ENCODE results near the gene SPCS3. TPM values are rescaled to one million over a fixed set of nuclear protein-coding genes. Genes with fewer than 3 reads are reported as not detected.
"Not testable (repeated sequence)": the region's sequence is repeated elsewhere in the genome, so short reads cannot be mapped to it uniquely, and the experiment has no call there.

SPCS3 gene
- total RNA-seq, 1 donor from 2014 or later = 107 TPM

GRCh38 chr4:176303938-176304337, 15.8 kb upstream of the SPCS3 start:
- no peak for DNase-seq (ENCODE audit: low read depth)

GRCh38 chr4:176306837-176307665, 12.7 kb upstream of the SPCS3 start:
- DNase-seq (ENCODE audit: low read depth) = peak; percentile 93

DNA sequence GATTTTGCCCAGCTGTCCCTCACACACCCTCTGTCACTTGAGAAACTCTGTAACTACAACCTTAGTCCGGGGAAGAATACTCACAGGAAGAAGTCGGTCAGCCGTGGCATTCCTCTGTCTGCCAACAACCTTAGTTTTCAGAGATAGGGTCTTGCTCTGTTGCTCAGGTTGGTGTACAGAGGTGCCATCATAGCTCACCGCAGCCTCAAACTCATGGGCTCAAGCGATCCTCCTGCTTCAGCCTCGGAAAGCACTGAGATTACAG, 12.2 kb upstream of the SPCS3 start:
- DNase-seq (ENCODE audit: low read depth) = no peak

DNA sequence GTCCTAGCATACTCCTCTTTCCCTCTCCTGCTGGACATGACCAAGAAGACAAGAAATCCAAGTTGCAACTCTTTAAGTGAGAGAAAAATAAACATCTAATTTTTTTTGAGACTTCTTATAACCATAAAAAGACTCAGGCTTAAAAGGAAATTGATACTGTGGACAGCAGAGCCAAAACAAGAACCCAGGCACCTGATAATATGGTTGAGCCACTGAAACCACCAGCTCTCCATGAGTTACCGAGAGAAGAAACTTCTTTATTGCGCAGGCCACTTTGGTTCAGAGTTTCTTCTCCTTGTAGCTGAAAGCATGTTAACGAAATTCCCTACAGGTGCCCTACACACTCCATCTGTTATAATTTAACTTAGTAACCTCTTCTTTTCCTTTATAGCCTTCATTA, 11.3 kb upstream of the SPCS3 start:
- no peak for DNase-seq (ENCODE audit: low read depth)

DNA sequence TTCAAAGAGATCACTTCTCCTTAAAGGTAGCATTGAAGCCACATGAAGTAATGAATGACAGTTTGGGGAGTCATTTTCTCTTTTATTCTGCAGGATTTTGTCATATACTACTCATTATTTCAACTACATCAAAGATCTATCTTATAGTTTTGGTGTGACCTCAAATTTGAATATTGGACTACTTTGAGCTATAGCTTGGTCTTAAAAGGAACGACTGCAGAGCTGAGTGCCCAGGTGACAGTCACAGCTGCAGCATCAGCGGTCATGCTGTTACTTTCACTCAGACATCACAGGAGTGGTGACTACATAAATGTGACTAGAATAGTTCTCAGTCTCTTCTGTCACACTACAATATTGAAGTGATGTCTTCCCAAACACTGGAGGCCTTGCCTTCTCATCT, 10.7 kb upstream of the SPCS3 start:
- DNase-seq (ENCODE audit: low read depth) = no peak

- DNase-seq (ENCODE audit: low read depth) = no peak
These were observed 10.0 kb upstream of the SPCS3 start for GRCh38 chr4:176309772-176310171.

GRCh38 chr4:176313596-176314336, 6.0 kb upstream of the SPCS3 start:
- no peak for DNase-seq (ENCODE audit: low read depth)

DNA sequence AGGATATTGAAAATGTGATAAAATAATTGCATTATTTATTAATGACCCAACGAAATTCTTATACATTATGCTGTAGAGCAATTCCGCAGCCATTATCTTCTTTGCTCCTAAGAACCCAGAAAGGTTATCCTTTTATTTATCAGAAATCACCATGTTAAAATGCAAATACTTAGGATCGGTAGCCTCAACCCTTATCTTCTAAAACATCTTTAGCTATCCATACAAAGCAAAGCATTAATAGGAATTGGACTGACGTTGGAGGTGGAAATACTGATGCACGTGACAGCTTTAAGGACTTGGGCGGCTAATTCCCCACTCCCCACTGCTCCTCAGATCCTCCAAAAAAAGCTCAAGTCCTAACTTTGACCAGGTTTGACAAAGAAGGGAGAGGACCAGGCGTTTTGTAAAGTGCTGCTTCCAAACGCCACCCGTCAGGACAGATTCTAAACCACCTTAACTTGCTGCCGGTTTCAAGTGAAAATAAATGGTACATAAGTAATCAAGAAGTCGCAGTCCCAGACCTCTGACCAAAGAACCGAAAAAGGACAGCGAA, 539 bp upstream of the SPCS3 start:
- no peak for DNase-seq (ENCODE audit: low read depth)

- peak; percentile 77 for DNase-seq (ENCODE audit: low read depth)
These were observed 692 bp downstream of the SPCS3 start for GRCh38 chr4:176320340-176320975.

DNA sequence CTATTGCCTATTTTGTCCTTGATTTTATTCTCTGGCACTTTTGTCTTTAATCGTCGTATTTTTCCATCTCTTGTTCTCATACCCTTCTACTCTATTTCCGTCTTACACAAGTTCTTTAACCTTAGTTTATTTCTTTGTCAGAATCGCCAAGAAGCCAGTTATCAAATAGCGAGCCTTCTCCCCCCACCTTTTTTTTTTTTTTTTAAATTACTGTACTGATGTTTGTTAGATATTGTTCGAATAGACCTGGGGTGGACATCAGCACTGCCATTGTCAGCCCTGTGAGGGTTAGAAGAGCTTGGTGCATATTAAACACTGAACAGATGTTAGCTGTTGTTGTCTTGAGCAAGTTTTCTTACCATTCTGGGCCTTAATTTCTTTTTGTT, 1.2 kb downstream of the SPCS3 start:
- no peak for DNase-seq (ENCODE audit: low read depth)

DNA sequence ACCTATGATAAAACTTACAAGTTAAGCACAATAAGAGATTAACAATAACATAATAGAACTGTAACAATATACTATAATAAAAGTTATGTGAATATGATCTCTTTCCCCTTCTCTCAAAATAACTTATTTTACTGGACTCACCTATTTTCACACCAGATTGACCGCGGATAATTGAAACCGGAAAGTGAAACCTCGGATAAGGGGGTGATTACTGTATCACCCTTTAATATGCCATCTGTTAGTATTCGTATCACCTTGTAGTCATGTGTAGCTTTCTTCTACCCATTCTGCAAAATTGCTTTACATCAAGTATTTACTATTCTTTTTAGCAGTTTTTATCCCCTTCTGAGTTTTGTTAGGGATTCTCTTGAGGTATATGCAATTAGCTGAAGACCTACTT, 1.8 kb downstream of the SPCS3 start:
- DNase-seq (ENCODE audit: low read depth) = no peak

- no peak for DNase-seq (ENCODE audit: low read depth)
These were observed 3.9 kb downstream of the SPCS3 start for GRCh38 chr4:176323511-176324160.

DNA sequence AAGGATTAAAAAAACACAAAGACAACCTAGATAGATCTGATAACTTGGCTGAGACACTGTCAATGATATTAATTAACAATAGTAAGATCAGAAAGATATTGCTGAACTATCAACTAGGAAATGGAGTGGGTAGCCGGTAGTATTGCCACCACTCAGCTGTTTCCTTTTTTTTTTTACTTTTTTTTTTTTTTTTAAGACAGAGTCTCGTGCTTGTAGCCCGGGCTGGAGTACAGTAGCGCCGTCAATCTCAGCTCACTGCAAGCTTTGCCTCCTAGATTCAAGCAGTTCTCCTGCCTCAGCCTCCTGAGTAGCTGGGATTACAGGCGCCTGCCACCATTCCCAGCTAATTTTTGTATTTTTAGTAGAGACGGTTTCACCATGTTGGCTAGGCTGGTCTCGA, 5.1 kb downstream of the SPCS3 start:
- not testable (repeated sequence) for DNase-seq (ENCODE audit: low read depth)

DNA sequence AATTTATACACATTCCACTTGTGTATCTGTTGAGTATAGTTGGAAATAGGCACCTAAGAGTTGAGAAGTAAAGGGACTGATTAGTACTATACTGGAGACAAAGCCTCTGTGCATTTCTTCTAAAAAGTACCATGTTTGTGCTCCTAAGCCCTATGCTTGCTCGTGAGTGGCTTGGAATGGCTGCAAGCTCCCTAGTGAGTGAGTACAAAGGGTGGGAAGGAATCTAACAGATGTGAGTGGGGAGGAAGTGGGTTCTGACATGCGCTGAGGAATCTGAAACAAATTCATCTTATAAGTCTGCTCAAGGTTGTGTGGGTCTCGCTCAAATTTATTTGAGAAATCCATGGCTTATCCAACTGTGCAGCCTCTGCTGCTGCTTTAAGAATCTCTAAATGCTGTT, 13.3 kb downstream of the SPCS3 start:
- DNase-seq (ENCODE audit: low read depth) = no peak

GRCh38 chr4:176334066-176334465, 14.3 kb downstream of the SPCS3 start:
- DNase-seq (ENCODE audit: low read depth) = no peak

DNA sequence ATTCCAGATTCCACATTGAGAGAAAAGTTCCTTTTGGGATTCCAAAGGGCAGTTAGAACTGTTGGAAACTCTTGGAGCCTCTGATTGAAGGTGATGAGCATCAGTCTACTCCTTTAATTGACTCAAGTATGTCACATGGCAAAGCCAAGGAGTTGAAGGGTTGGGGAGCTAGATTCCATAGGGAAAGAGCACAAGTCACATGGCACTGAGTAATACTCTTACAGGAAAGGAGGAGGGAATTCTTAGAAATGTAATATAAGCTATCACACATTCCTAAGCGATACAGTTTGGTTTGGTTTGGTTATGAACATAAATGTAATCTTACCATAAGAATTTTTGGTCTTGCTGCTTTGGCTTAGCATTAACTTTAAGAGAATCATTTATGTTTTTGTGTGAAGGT, 15.7 kb downstream of the SPCS3 start:
- DNase-seq (ENCODE audit: low read depth) = no peak

DNA sequence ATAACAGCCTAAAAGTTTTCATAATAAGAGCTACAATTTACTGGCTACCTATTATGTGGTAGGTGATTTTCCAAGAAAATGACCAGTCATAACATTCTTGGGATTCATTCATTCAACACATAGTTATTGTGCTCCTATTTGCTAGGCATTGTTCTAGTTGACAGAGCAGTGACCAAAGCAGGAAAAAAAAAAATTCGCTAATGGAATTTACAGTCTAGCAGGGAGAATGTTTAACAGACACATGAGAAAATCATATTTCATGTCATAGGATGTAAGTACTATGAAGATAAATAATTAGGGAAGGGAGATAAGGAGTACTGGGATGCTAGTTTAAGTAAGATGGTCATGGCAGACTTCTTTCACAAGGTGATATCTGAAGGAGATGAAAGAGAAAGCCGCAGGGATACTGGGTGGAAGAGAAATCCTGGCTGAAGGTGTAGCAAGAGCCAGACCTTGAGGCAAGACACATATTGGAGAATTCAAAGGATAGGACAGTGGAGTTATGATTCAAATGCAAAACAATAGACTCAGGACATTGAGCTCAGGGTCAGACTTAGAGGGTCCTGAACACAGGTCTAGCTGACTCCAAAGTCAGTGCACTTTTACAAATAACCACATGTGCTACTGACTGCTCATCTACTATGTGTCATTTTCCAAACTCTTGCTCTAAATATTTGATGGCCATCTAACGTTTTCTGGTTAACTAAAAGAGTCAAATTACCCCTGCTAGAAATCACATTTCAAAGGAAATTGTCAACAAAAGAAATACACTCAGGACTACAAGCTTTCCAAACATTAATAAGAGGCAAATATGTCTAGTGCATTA, 20.4 kb downstream of the SPCS3 start:
- DNase-seq (ENCODE audit: low read depth) = peak; percentile 88

DNA sequence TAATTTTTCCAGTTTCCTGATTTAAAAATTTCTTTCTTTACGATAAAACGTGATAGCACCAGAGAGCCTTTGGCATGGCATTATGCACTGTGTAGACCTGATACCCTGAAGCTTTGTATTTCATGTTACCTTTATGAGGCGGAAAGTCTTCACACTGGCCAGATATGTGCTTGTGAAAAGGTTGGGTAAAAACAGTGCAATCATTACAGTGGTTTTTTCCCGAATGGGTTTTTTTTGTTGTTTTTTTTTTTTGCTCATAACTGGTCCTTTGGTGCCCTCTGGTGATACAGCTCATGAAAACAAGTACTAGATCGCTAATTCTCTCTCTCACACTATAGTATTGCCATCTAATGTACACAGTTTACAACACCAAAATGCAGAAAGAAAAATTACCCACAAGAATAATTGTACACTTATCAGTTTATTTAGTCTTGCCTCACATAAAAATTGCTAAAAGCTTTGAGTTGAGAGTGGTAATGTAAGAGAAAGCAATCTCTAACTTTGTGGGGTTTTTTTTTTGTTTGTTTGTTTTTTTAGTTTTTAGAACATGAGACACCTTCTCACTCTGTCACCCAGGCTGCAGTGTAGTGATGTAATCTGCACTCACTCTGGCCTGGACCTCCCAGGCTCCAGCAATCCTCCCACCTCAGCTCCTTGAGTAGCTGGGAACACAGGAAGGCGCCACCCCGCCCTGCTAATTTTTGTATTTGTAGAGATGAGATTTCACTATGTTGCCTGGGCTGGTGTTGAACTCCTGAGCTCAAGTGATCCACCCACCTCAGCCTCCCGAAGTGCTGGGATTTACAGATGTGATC, 21.3 kb downstream of the SPCS3 start:
- DNase-seq (ENCODE audit: low read depth) = peak; percentile 50

- DNase-seq (ENCODE audit: low read depth) = no peak
These were observed 22.6 kb downstream of the SPCS3 start for GRCh38 chr4:176342384-176342783.

GRCh38 chr4:176343286-176343685, 23.5 kb downstream of the SPCS3 start:
- DNase-seq (ENCODE audit: low read depth) = no peak

Data from renal cortical epithelial cell (primary cell).